Endodermal cell (in vitro differentiated cells): ENCODE results near the gene FBXW7. TPM values are rescaled to one million over a fixed set of nuclear protein-coding genes. Genes with fewer than 3 reads are reported as not detected.
"Not testable (repeated sequence)": the region's sequence is repeated elsewhere in the genome, so short reads cannot be mapped to it uniquely, and the experiment has no call there.

Experiments used
- DNase-seq: peaks from one replicate; pipeline ENCODE4 v3.0.0-alpha.2; 2017
- H3K27ac ChIP-seq: 2 replicates; pipeline ENCODE4 v1.5.1; 2013; ENCODE audit warnings: mild to moderate bottlenecking, low read depth, low read length, moderate library complexity
- H3K27me3 ChIP-seq: 2 replicates; pipeline ENCODE4 v1.6.1; 2013; ENCODE audit warnings: mild to moderate bottlenecking, low read length, moderate library complexity; ENCODE audit not compliant: insufficient read depth, control insufficient read depth, poor library complexity, severe bottlenecking
- H3K36me3 ChIP-seq: 2 replicates; pipeline ENCODE4 v1.7.0; 2013; ENCODE audit warnings: mild to moderate bottlenecking, low read length, moderate library complexity; ENCODE audit not compliant: control insufficient read depth, insufficient read depth
- H3K4me1 ChIP-seq: one replicate; pipeline ENCODE4 v1.7.0; 2013; ENCODE audit warnings: low read length; ENCODE audit not compliant: control insufficient read depth, insufficient read depth
- H3K4me3 ChIP-seq: 2 replicates; pipeline ENCODE4 v1.5.1; 2013; ENCODE audit warnings: mild to moderate bottlenecking, low read length, moderate library complexity
- H3K9ac ChIP-seq: 2 replicates; pipeline ENCODE4 v1.6.1; 2013; ENCODE audit warnings: mild to moderate bottlenecking, low read length, moderate library complexity; ENCODE audit not compliant: poor library complexity, severe bottlenecking; ENCODE audit errors: extremely low read depth
- H3K9me3 ChIP-seq: 2 replicates; pipeline ENCODE4 v1.6.1; 2013; ENCODE audit warnings: mild to moderate bottlenecking, low read length, moderate library complexity; ENCODE audit not compliant: control insufficient read depth
- H3K27ac Mint-ChIP-seq: 2 replicates; pipeline ENCODE4 v1.8.0; 2020; ENCODE audit warnings: mixed read lengths
- H3K27me3 Mint-ChIP-seq: 2 replicates; pipeline ENCODE4 v1.8.0; 2021; ENCODE audit warnings: mild to moderate bottlenecking, mixed read lengths; ENCODE audit not compliant: insufficient read depth
- H3K36me3 Mint-ChIP-seq: 2 replicates; pipeline ENCODE4 v1.8.0; 2020; ENCODE audit warnings: low read depth, mixed read lengths
- H3K4me1 Mint-ChIP-seq: 2 replicates; pipeline ENCODE4 v1.8.0; 2020; ENCODE audit warnings: mixed read lengths
- H3K4me3 Mint-ChIP-seq: 2 replicates; pipeline ENCODE4 v1.8.0; 2020; ENCODE audit warnings: mild to moderate bottlenecking, moderate library complexity, mixed read lengths
- H3K9me3 Mint-ChIP-seq: 2 replicates; pipeline ENCODE4 v1.8.0; 2020; ENCODE audit warnings: mild to moderate bottlenecking, mixed read lengths
- CTCF ChIP-seq: fragments of 200-600 bp; sonication (generic); conservative IDR thresholded peaks from 2 replicates; pipeline ENCODE4 v1.5.0; 2021; ENCODE audit warnings: antibody characterized with exemption, mild to moderate bottlenecking
- WGBS, 2 experiments: methylation state at CpG; one replicate each; pipeline versions ENCODE4 v1.1.5 to v1.1.7; 2013; ENCODE audit warnings: missing lambda C conversion rate in 2 of 2, mixed read lengths in 1 of 2; ENCODE audit not compliant: insufficient coverage in 1 of 2, insufficient read length in 1 of 2; 5-methylcytosine and 5-hydroxymethylcytosine counted together
- total RNA-seq, 2 donors: library from RNA; stranded (reverse); fragmentation: NEBNext Ultra II Directional in 1 of 2; extraction: Animal tissue kit (Norgen Biotek cat#: 25700) in 1 of 2; gene quantifications; 2 replicates in 1 of 2; 3 replicates in 1 of 2; pipeline ENCODE4 v1.2.1, GENCODE V29; 2021

The FBXW7 gene
- total RNA-seq, 2 donors from 2014 or later, result 34.3 to 34.4 TPM

DNA sequence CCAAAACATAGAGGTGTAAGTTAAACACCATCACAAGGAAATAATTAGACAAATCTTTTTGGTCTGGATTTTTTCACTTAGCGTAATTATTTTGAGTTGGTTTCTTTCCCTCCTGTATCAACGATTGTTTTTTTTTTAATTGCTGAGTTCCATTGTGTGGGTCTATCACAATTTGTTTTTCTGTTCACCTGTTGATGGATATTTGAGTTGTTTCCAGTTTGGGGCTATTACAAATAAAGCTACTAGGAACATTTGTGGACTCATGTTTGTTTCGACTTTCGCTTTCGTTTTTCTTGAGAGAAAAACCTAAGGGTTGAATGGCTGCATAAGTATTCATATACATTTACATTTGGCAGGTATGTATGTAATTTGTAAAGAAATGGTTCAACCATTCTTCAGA, 20.4 kb upstream of the FBXW7 start:
- Mint-ChIP-seq H3K36me3 (no peaks in the 10 kb centered on the region), H3K9me3 (no peaks in the 10 kb centered on the region), H3K4me1 (peaks cover 10% of the 10 kb centered on the region), H3K27me3 (peaks cover 8% of the 10 kb centered on the region), H3K4me3 (no peak overlapping the region), H3K27ac (no peak overlapping the region)
- H3K9ac ChIP-seq, result no peak overlapping the region
- no peaks in the 10 kb centered on the region for H3K27me3 ChIP-seq
- no peak for DNase-seq
- no peaks in the 10 kb centered on the region for H3K36me3 ChIP-seq
- no peak overlapping the region for H3K27ac ChIP-seq
- no peak for TF ChIP-seq CTCF
- peaks cover 3% of the 10 kb centered on the region for H3K4me1 ChIP-seq
- no peak overlapping the region for H3K4me3 ChIP-seq
- WGBS, 2 experiments, result 92 to 100% methylated on average over 2 to 5 of the region's 5 CpGs
- H3K9me3 ChIP-seq, result no peaks in the 10 kb centered on the region

DNA sequence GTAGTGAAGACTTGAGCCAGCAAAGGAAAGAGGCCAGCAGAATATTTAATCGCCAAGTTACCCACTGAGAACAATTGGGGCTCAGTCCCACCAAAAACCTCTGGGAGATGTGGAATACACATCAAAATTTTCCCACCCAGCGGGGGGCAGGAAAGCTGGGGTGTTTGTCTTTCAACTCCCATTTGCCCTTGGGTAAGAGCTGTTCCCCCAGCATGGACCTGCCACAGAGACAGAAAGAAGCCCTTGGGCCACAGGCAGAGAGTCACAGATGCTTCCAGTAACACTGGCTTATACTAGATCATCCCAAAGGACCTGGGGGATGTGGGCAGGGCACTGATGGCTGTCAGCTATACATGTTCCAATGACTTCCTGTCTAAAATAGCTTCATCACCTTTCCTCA, 18.9 kb upstream of the FBXW7 start:
- WGBS, 2 experiments, result 86 to 92% methylated on average over 1 to 2 of the region's 2 CpGs
- no peaks in the 10 kb centered on the region for H3K9me3 Mint-ChIP-seq
- peaks cover 10% of the 10 kb centered on the region for H3K4me1 Mint-ChIP-seq
- peaks cover 3% of the 10 kb centered on the region for H3K4me1 ChIP-seq
- H3K9me3 ChIP-seq, result no peaks in the 10 kb centered on the region
- no peak overlapping the region for H3K27ac Mint-ChIP-seq
- no peaks in the 10 kb centered on the region for H3K27me3 ChIP-seq
- H3K4me3 ChIP-seq, result no peak overlapping the region
- TF ChIP-seq CTCF, result no peak
- no peaks in the 10 kb centered on the region for H3K36me3 ChIP-seq
- H3K36me3 Mint-ChIP-seq, result no peaks in the 10 kb centered on the region
- peak; percentile 66 for DNase-seq
- H3K27me3 Mint-ChIP-seq, result peaks cover 8% of the 10 kb centered on the region
- no peak overlapping the region for H3K4me3 Mint-ChIP-seq
- no peak overlapping the region for H3K27ac ChIP-seq
- H3K9ac ChIP-seq, result no peak overlapping the region

DNA sequence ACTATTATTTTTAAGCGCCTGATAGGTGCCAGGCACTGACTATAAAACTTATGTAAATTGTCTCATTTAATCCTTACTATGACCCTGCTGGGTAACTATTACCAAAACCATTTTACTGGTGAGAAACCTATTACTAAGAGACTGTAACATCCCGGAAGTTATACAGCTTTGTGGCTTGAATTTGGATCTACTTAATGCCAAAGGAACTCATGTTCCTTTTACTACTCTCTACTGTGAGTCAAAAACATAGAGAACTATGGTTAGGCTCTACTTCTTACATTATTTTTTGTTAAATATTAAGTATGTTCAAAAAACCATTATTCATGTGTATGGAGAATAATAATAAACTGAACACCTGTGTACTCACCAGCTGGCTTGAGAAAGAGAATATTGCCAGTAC, 14.8 kb upstream of the FBXW7 start:
- H3K4me1 Mint-ChIP-seq, H3K9me3 ChIP-seq, H3K27ac ChIP-seq, H3K9ac ChIP-seq, H3K4me3 Mint-ChIP-seq, H3K4me1 ChIP-seq, H3K4me3 ChIP-seq, DNase-seq, H3K27me3 Mint-ChIP-seq, H3K36me3 ChIP-seq, H3K27ac Mint-ChIP-seq, H3K27me3 ChIP-seq, H3K9me3 Mint-ChIP-seq, H3K36me3 Mint-ChIP-seq: not testable (repeated sequence)
- 86 to 89% methylated on average over 1 to 2 of the region's 2 CpGs for WGBS, 2 experiments

DNA sequence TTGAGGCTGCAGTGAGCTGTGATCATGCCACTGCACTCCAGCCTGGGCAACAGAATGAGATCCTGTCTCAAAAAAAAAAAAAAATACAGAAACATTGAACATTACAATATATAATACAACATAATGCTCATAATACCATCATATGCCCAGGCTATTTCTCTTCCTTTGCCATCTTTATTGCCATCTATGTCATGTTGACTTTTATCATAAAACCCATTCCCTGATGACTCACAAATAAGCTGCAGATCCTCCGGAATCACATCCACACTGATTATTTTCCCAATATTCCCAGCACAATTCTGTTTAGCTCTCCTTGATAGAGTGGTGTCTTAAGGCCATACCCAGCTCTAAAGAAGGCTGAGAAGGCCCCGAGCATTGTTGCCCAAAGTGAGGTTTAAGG, 9.2 kb upstream of the FBXW7 start:
- no peak overlapping the region for H3K27ac ChIP-seq
- 97% methylated on average over 2 of the region's 2 CpGs; no CpG with 5 or more reads in 1 of the 2 experiments for WGBS, 2 experiments

GRCh38 chr4:152544533-152544932, 8.6 kb upstream of the FBXW7 start:
- 98 to 100% methylated on average over 4 to 8 of the region's 8 CpGs for WGBS, 2 experiments
- not testable (repeated sequence) for H3K4me3 ChIP-seq, H3K9ac ChIP-seq, H3K27me3 Mint-ChIP-seq, H3K9me3 Mint-ChIP-seq, H3K4me1 ChIP-seq, H3K36me3 ChIP-seq, H3K4me3 Mint-ChIP-seq, DNase-seq, H3K27ac Mint-ChIP-seq, H3K27ac ChIP-seq, H3K9me3 ChIP-seq, H3K27me3 ChIP-seq, H3K4me1 Mint-ChIP-seq, H3K36me3 Mint-ChIP-seq

More for the DNA sequence above, 9.2 kb upstream of the FBXW7 start:
- no peaks in the 10 kb centered on the region for H3K27me3 ChIP-seq
- no peak overlapping the region for H3K4me3 ChIP-seq
- no peak for DNase-seq
- peaks cover 1% of the 10 kb centered on the region for H3K9me3 ChIP-seq
- Mint-ChIP-seq H3K4me1 (no peaks in the 10 kb centered on the region), H3K36me3 (peaks cover 2% of the 10 kb centered on the region), H3K27ac (no peak overlapping the region), H3K27me3 (no peaks in the 10 kb centered on the region), H3K9me3 (peaks cover under 1% of the 10 kb centered on the region), H3K4me3 (no peak overlapping the region)
- no peaks in the 10 kb centered on the region for H3K36me3 ChIP-seq
- TF ChIP-seq CTCF, result no peak
- no peak overlapping the region for H3K9ac ChIP-seq
- H3K4me1 ChIP-seq, result no peaks in the 10 kb centered on the region
